Hepatocyte (in vitro differentiated cells): ENCODE measurements around the gene MTA3. TPM values are rescaled to one million over a fixed set of nuclear protein-coding genes. Genes with fewer than 3 reads are reported as not detected.

ENCODE experiments used
- DNase-seq: peaks from one replicate; pipeline ENCODE4 v3.0.0-alpha.2; 2016; ENCODE audit warnings: low spot score
- H2AFZ ChIP-seq: fragments of 200-600 bp; sonication (generic); 2 replicates; pipeline ENCODE4 v1.6.0; 2016; ENCODE audit warnings: antibody characterized with exemption, mild to moderate bottlenecking
- H3K27ac ChIP-seq: fragments of 200-600 bp; sonication (generic); 2 replicates; pipeline ENCODE4 v1.5.1; 2016; ENCODE audit warnings: mild to moderate bottlenecking
- H3K27me3 ChIP-seq: fragments of 200-600 bp; sonication (generic); 2 replicates; pipeline ENCODE4 v1.6.1; 2016
- H3K36me3 ChIP-seq: fragments of 200-600 bp; sonication (generic); replicated peaks from 2 replicates; pipeline ENCODE4 v1.5.1; 2016; ENCODE audit warnings: low read depth; ENCODE audit not compliant: insufficient read depth
- H3K4me1 ChIP-seq: fragments of 200-600 bp; sonication (generic); 2 replicates; pipeline ENCODE4 v1.5.1; 2016; ENCODE audit warnings: mild to moderate bottlenecking, moderate library complexity; ENCODE audit not compliant: insufficient read depth
- H3K4me2 ChIP-seq: fragments of 200-600 bp; sonication (generic); 2 replicates; pipeline ENCODE4 v1.6.0; 2016
- H3K4me3 ChIP-seq: fragments of 200-600 bp; sonication (generic); 2 replicates; pipeline ENCODE4 v1.5.1; 2016; ENCODE audit warnings: mild to moderate bottlenecking
- H3K79me2 ChIP-seq: fragments of 200-600 bp; sonication (generic); 2 replicates; pipeline ENCODE4 v1.6.0; 2017; ENCODE audit warnings: mild to moderate bottlenecking
- H3K9me2 ChIP-seq: fragments of 200-600 bp; sonication (generic); replicated peaks from 2 replicates; pipeline ENCODE4 v1.6.0; 2017; ENCODE audit warnings: mild to moderate bottlenecking; ENCODE audit not compliant: insufficient read depth
- H3K9me3 ChIP-seq: fragments of 200-600 bp; sonication (generic); 2 replicates; pipeline ENCODE4 v1.5.1; 2016; ENCODE audit warnings: low read depth, mild to moderate bottlenecking
- H4K20me1 ChIP-seq: fragments of 200-600 bp; sonication (generic); 2 replicates; pipeline ENCODE4 v1.6.0; 2016; ENCODE audit warnings: mild to moderate bottlenecking; ENCODE audit not compliant: insufficient read depth, poor library complexity, severe bottlenecking
- CTCF ChIP-seq: fragments of 200-600 bp; sonication (generic); IDR thresholded peaks from 2 replicates; pipeline ENCODE4 v1.5.1; 2016; ENCODE audit warnings: antibody characterized with exemption, mild to moderate bottlenecking; ENCODE audit not compliant: poor library complexity
- EZH2 ChIP-seq: fragments of 200-600 bp; sonication (generic); IDR thresholded peaks from 2 replicates; pipeline ENCODE4 v1.6.1; 2016; ENCODE audit warnings: antibody characterized with exemption, mild to moderate bottlenecking, borderline replicate concordance
- EZH2phosphoT487 ChIP-seq: fragments of 200-600 bp; sonication (generic); IDR thresholded peaks from one replicate; pipeline ENCODE4 v1.6.1; 2018; ENCODE audit warnings: antibody characterized with exemption, mild to moderate bottlenecking, low read depth, moderate library complexity; ENCODE audit not compliant: unreplicated experiment, severe bottlenecking
- WGBS: methylation state at CpG from one replicate; pipeline ENCODE4 v1.1.6; 2016; ENCODE audit warnings: low lambda C conversion rate; ENCODE audit errors: missing lambda C conversion rate; 5-methylcytosine and 5-hydroxymethylcytosine counted together
- polyA plus RNA-seq: library from polyadenylated mRNA; unstranded; fragments of >200 nt; fragmentation: Nextera tagmentation; extraction: Ambion mirVana; gene quantifications from 2 replicates; pipeline ENCODE4 v1.2.1, GENCODE V29; 2016
- total RNA-seq: library from RNA; depleted of rRNA; stranded (reverse); fragments of >200 nt; gene quantifications from 2 replicates; pipeline ENCODE4 v1.2.3, GENCODE V29; 2014

Gene MTA3
- total and polyA plus RNA-seq, 2 experiments from 2014 or later: 34.6 to 44.3 TPM

GRCh38 chr2:42706836-42707235 is 138.4 kb downstream of the MTA3 start:
- Histone ChIP-seq H3K4me2 (no peak overlapping the region), H3K27me3 (no peaks in the 10 kb centered on the region), H2AFZ (no peak overlapping the region), H3K4me3 (no peak overlapping the region), H3K36me3 (no peaks in the 10 kb centered on the region), H3K27ac (no peak overlapping the region), H4K20me1 (no peaks in the 10 kb centered on the region), H3K4me1 (no peaks in the 10 kb centered on the region), H3K79me2 (no peaks in the 10 kb centered on the region), H3K9me3 (no peaks in the 10 kb centered on the region), H3K9me2 (no peaks in the 10 kb centered on the region)
- 71% methylated on average over 3 of the region's 3 CpGs for WGBS
- TF ChIP-seq CTCF (no peak), EZH2 (no peak), EZH2phosphoT487 (no peak)
- DNase-seq: no peak

GRCh38 chr2:42708179-42708578 is 139.7 kb downstream of the MTA3 start:
- DNase-seq: no peak
- H3K36me3 ChIP-seq: no peaks in the 10 kb centered on the region
- 84% methylated on average over 6 of the region's 6 CpGs for WGBS

GRCh38 chr2:42711896-42712295 is 143.5 kb downstream of the MTA3 start:
- no peaks in the 10 kb centered on the region for H3K9me2 ChIP-seq
- no peaks in the 10 kb centered on the region for H3K9me3 ChIP-seq
- H3K27ac ChIP-seq: no peak overlapping the region
- H3K36me3 ChIP-seq: no peaks in the 10 kb centered on the region
- H3K27me3 ChIP-seq: no peaks in the 10 kb centered on the region
- no peaks in the 10 kb centered on the region for H3K4me1 ChIP-seq
- no peaks in the 10 kb centered on the region for H3K79me2 ChIP-seq
- 95% methylated on average over 1 of the region's 1 CpG for WGBS
- no peaks in the 10 kb centered on the region for H4K20me1 ChIP-seq
- no peak for DNase-seq
- TF ChIP-seq EZH2 (no peak), EZH2phosphoT487 (no peak), CTCF (no peak)
- H3K4me2 ChIP-seq: no peak overlapping the region
- H2AFZ ChIP-seq: no peak overlapping the region
- H3K4me3 ChIP-seq: no peak overlapping the region

More at GRCh38 chr2:42708179-42708578, 139.7 kb downstream of the MTA3 start:
- Histone ChIP-seq H3K27me3 (no peaks in the 10 kb centered on the region), H3K4me1 (no peaks in the 10 kb centered on the region), H3K27ac (no peak overlapping the region), H3K79me2 (no peaks in the 10 kb centered on the region), H2AFZ (no peak overlapping the region), H3K9me3 (no peaks in the 10 kb centered on the region), H3K9me2 (no peaks in the 10 kb centered on the region), H3K4me3 (no peak overlapping the region), H4K20me1 (no peaks in the 10 kb centered on the region), H3K4me2 (no peak overlapping the region)
- no peak for TF ChIP-seq EZH2
- TF ChIP-seq EZH2phosphoT487: no peak
- TF ChIP-seq CTCF: no peak

GRCh38 chr2:42712934-42713333 is 144.5 kb downstream of the MTA3 start:
- Histone ChIP-seq H3K4me2 (no peak overlapping the region), H3K9me2 (no peaks in the 10 kb centered on the region), H3K79me2 (no peaks in the 10 kb centered on the region), H3K36me3 (no peaks in the 10 kb centered on the region), H3K4me1 (no peaks in the 10 kb centered on the region), H3K27me3 (no peaks in the 10 kb centered on the region), H3K27ac (no peak overlapping the region), H4K20me1 (no peaks in the 10 kb centered on the region), H3K4me3 (no peak overlapping the region), H3K9me3 (no peaks in the 10 kb centered on the region), H2AFZ (no peak overlapping the region)
- 72% methylated on average over 2 of the region's 2 CpGs for WGBS
- DNase-seq: no peak
- TF ChIP-seq CTCF (no peak), EZH2phosphoT487 (no peak), EZH2 (no peak)
